A549 (cell line): ENCODE results near the gene SH3RF3. TPM values are rescaled to one million over a fixed set of nuclear protein-coding genes. Genes with fewer than 3 reads are reported as not detected.

Experiments used
- ATAC-seq, 2 experiments: fragments of 200-7000 bp in 1 of 2; fragments of >200 bp in 1 of 2; cut with Nextera tagmentation in 1 of 2; cut with Tn5 transposase in 1 of 2; 3 replicates each; pipeline versions ENCODE4 v1.8.0 to v1.9.1; 2018 to 2020; ENCODE audit warnings: mild to moderate bottlenecking in 1 of 2, moderate library complexity in 1 of 2
- CTCF ChIA-PET: fragments of 300-600 bp; sonication (Branson Sonifier 250); formaldehyde crosslinking; extraction: SDS; loops from one replicate; lab custom pipeline; 2021; ENCODE audit warnings: antibody characterized with exemption, inconsistent platforms; lab: Yijun Ruan, JAX
- POLR2A ChIA-PET: fragments of 350-600 bp; formaldehyde crosslinking; extraction: SDS; loops from one replicate; lab custom pipeline; 2021; ENCODE audit warnings: antibody characterized with exemption, inconsistent platforms; lab: Yijun Ruan, JAX
- DNase-seq, 2 experiments: peaks; one replicate each; pipeline versions ENCODE4 v3.0.0 to v3.0.0-alpha.2; 2011 to 2016; ENCODE audit warnings: low read depth in 1 of 2, low spot score in 1 of 2
- FAIRE-seq: peaks from 2 replicates; lab custom pipeline; 2011; peaks lifted over from hg19 to GRCh38; lab: Jason Lieb, UNC
- H3K27ac ChIP-seq, 2 experiments: fragments of >200 bp; sonication (Bioruptor Twin); formaldehyde crosslinking; 3 replicates each; pipeline ENCODE4 v1.5.1; 2016 to 2017
- H3K4me1 ChIP-seq: fragments of >200 bp; sonication (Bioruptor Twin); formaldehyde crosslinking; 3 replicates; pipeline ENCODE4 v1.6.1; 2016
- H3K4me2 ChIP-seq: fragments of >200 bp; sonication (Bioruptor Twin); formaldehyde crosslinking; 3 replicates; pipeline ENCODE4 v1.6.1; 2016
- H3K4me3 ChIP-seq: fragments of >200 bp; sonication (Bioruptor Twin); formaldehyde crosslinking; 3 replicates; pipeline ENCODE4 v1.5.1; 2016
- H3K9me3 ChIP-seq: fragments of >200 bp; sonication (Bioruptor Twin); formaldehyde crosslinking; 3 replicates; pipeline ENCODE4 v1.6.1; 2016
- ATOH8 ChIP-seq: fragments of 250-450 bp; sonication (Bioruptor Pico); IDR thresholded peaks from 2 replicates; pipeline ENCODE4 v1.5.0; 2020; ENCODE audit warnings: low read depth, mild to moderate bottlenecking, moderate library complexity
- CBX2 ChIP-seq: fragments of 200-600 bp; sonication (generic); IDR thresholded peaks from 2 replicates; pipeline ENCODE4 v1.6.1; 2016; ENCODE audit warnings: low read depth, mild to moderate bottlenecking, borderline replicate concordance
- ELK1 ChIP-seq: fragments of 150-350 bp; IDR thresholded peaks from 2 replicates; pipeline ENCODE4 v1.6.1; 2014; ENCODE audit warnings: low read depth, mild to moderate bottlenecking, low read length
- ESRRA ChIP-seq: fragments of 150-350 bp; IDR thresholded peaks from 2 replicates; pipeline ENCODE4 v1.6.1; 2014; ENCODE audit warnings: mild to moderate bottlenecking, low read length, borderline replicate concordance
- FOSL2 ChIP-seq, 2 experiments: fragments of 450-650 bp in 1 of 2; fragments of >200 bp in 1 of 2; sonication (Bioruptor Twin) in 1 of 2; formaldehyde crosslinking; IDR thresholded peaks; 2 replicates each; pipeline versions ENCODE4 v1.5.0 to v1.6.1; 2016 to 2020; ENCODE audit warnings: mild to moderate bottlenecking in 1 of 2, moderate library complexity in 1 of 2
- HMGXB4 ChIP-seq: fragments of 250-450 bp; sonication (Bioruptor Pico); IDR thresholded peaks from 2 replicates; pipeline ENCODE4 v1.5.0; 2021; ENCODE audit warnings: mild to moderate bottlenecking, moderate library complexity, borderline replicate concordance
- JUNB ChIP-seq: fragments of >200 bp; sonication (Bioruptor Twin); formaldehyde crosslinking; IDR thresholded peaks from 2 replicates; pipeline ENCODE4 v1.6.1; 2016
- KDM1A ChIP-seq: fragments of 200-600 bp; sonication (generic); IDR thresholded peaks from 2 replicates; pipeline ENCODE4 v1.6.1; 2016; ENCODE audit warnings: low read depth, mild to moderate bottlenecking
- KDM5A ChIP-seq: fragments of 200-600 bp; sonication (generic); IDR thresholded peaks from 2 replicates; pipeline ENCODE4 v1.6.1; 2016; ENCODE audit warnings: antibody characterized with exemption, mild to moderate bottlenecking
- MAFK ChIP-seq: fragments of 450-650 bp; IDR thresholded peaks from 2 replicates; pipeline ENCODE4 v1.6.1; 2014; ENCODE audit not compliant: partially characterized antibody
- MAZ ChIP-seq: fragments of 150-350 bp; IDR thresholded peaks from 2 replicates; pipeline ENCODE4 v1.6.1; 2014; ENCODE audit warnings: antibody characterized with exemption, low read depth, low read length, borderline replicate concordance
- MYC ChIP-seq: IDR thresholded peaks from 2 replicates; pipeline ENCODE4 v1.6.1; 2012; ENCODE audit warnings: mild to moderate bottlenecking, inconsistent platforms, low read length, improper control_type of control experiment, borderline replicate concordance
- NR3C1 ChIP-seq: fragments of >200 bp; sonication (Bioruptor Twin); formaldehyde crosslinking; IDR thresholded peaks from 3 replicates; pipeline ENCODE4 v1.6.1; 2017
- SMC3 ChIP-seq: fragments of >200 bp; sonication (Bioruptor Twin); formaldehyde crosslinking; IDR thresholded peaks from 3 replicates; pipeline ENCODE4 v1.6.1; 2018; ENCODE audit warnings: inconsistent platforms
- ZSCAN20 ChIP-seq: fragments of 250-450 bp; sonication (Bioruptor Pico); IDR thresholded peaks from 2 replicates; pipeline ENCODE4 v1.8.0; 2022; ENCODE audit warnings: mild to moderate bottlenecking, moderate library complexity
- WGBS: methylation state at CpG from one replicate; pipeline ENCODE4 v1.1.6; 2017; ENCODE audit errors: missing lambda C conversion rate; 5-methylcytosine and 5-hydroxymethylcytosine counted together
- polyA plus RNA-seq, 4 experiments: library from polyadenylated mRNA; depleted of rRNA in 3 of 4; stranded (reverse); fragments of >200 nt; fragmentation: RNase III in 1 of 4; extraction: RNeasy Plus Mini Kit Qiagen cat#74134 plus additional on column Dnase treatment in 1 of 4; gene quantifications; 2 replicates in 3 of 4; 3 replicates in 1 of 4; pipeline ENCODE4 v1.2.3, GENCODE V29; 2011 to 2017

Gene SH3RF3
- polyA plus RNA-seq, 2 of the 4 experiments (the other 2 are of a cell fraction): 0.04 to 0.21 TPM

GRCh38 chr2:109242210-109242653, 113.2 kb downstream of the SH3RF3 start:
- CTCF ChIA-PET: no interaction called here

GRCh38 chr2:109242654-109243331, 113.8 kb downstream of the SH3RF3 start:
- no peak for DNase-seq
- Histone ChIP-seq H3K4me3 (no peak overlapping the region), H3K4me1 (0 out of 3 replicates have a peak, but pooled peaks cover 3% of the 10 kb centered on the region), H3K4me2 (no peak overlapping the region), H3K9me3 (no peaks in the 10 kb centered on the region), H3K27ac (no peak overlapping the region)
- 79% methylated on average over 11 of the region's 12 CpGs for WGBS
- FAIRE-seq: no peak
- TF ChIP-seq ZSCAN20 (CRISPR knock-in tag) (no peak), SMC3 (no peak)
- POLR2A ChIA-PET: no interaction called here
- ATAC-seq: no peak
- CTCF ChIA-PET: interaction anchor here (1.1 kb wide), 1 partner anchor 268 kb away, joined by 3 read pairs; no protein-coding TSS in a partner anchor

More at GRCh38 chr2:109242210-109242653, 113.2 kb downstream of the SH3RF3 start:
- Histone ChIP-seq H3K4me2 (no peak overlapping the region), H3K4me3 (no peak overlapping the region)
- FAIRE-seq: no peak
- TF ChIP-seq SMC3 (no peak), KDM5A (no peak), CBX2 (no peak), MYC (no peak), MAFK (no peak), HMGXB4 (CRISPR knock-in tag) (no peak), JUNB (no peak), NR3C1 (no peak), KDM1A (no peak)
- TF ChIP-seq, all 56 proteins: peak for 0
- POLR2A ChIA-PET: no interaction called here
- 67% methylated on average over 7 of the region's 7 CpGs for WGBS
- ATAC-seq (no peak), DNase-seq (no peak)
- Histone ChIP-seq H3K27ac (no peak overlapping the region; a peak in 1 of 6 replicates), H3K9me3 (no peaks in the 10 kb centered on the region), H3K4me1 (0 out of 3 replicates have a peak, but pooled peaks cover 3% of the 10 kb centered on the region)

GRCh38 chr2:109243526-109244303, 114.7 kb downstream of the SH3RF3 start:
- H3K4me2 ChIP-seq: no peak overlapping the region
- no peak for ATAC-seq
- no peak for FAIRE-seq
- H3K27ac ChIP-seq: no peak overlapping the region
- no peaks in the 10 kb centered on the region for H3K9me3 ChIP-seq
- DNase-seq: no peak
- 56% methylated on average over 10 of the region's 10 CpGs for WGBS
- CTCF ChIA-PET: interaction anchor here (1.1 to 1.4 kb wide), 2 partner anchors 12 to 267 kb away, joined by 3 to 4 read pairs; no protein-coding TSS in a partner anchor
- 0 out of 3 replicates have a peak, but pooled peaks cover 3% of the 10 kb centered on the region for H3K4me1 ChIP-seq
- H3K4me3 ChIP-seq: no peak overlapping the region
- TF ChIP-seq ATOH8 (CRISPR knock-in tag): no peak
- TF ChIP-seq JUNB: no peak
- no peak for TF ChIP-seq ESRRA
- TF ChIP-seq MAZ: no peak
- TF ChIP-seq FOSL2 (IDR thresholded peaks at IDR 0.05): no peak
- TF ChIP-seq FOSL2 (CRISPR knock-in tag; IDR thresholded peaks at IDR 0.05): no peak
- no peak for TF ChIP-seq ELK1
- TF ChIP-seq KDM5A: no peak
- no peak for TF ChIP-seq NR3C1
- TF ChIP-seq, all 56 proteins: peak for 0
- POLR2A ChIA-PET: no interaction called here
